ENCODE results near the gene RAD21L1.

RAD21L1 gene

GRCh38 chr20:1197801-1198200 lies 28.0 kb upstream of the RAD21L1 start:
- no peak for TF ChIP-seq CTCF (IDR thresholded peaks at IDR 0.05; ENCODE audit: low read depth, low read length)
- DNase-seq (ENCODE audit: low read depth in 2 of 2): no peak

GRCh38 chr20:1198751-1199150 lies 27.1 kb upstream of the RAD21L1 start:
- no peak for DNase-seq (ENCODE audit: low read depth in 2 of 2)
- no peak for TF ChIP-seq CTCF (IDR thresholded peaks at IDR 0.05; ENCODE audit: low read depth, low read length)
- H3K4me3 ChIP-seq (replicated peaks in 1 of 2; ENCODE audit: low read depth in 2 of 2, low read length in 2 of 2): no peak overlapping the region

More at GRCh38 chr20:1197801-1198200, 28.0 kb upstream of the RAD21L1 start:
- H3K4me3 ChIP-seq (replicated peaks in 1 of 2; ENCODE audit: low read depth in 2 of 2, low read length in 2 of 2): no peak overlapping the region

GRCh38 chr20:1199212-1199873 lies 26.5 kb upstream of the RAD21L1 start:
- no peak for DNase-seq (ENCODE audit: low read depth in 2 of 2)
- H3K4me3 ChIP-seq (replicated peaks in 1 of 2; ENCODE audit: low read depth in 2 of 2, low read length in 2 of 2): no peak overlapping the region
- no peak for TF ChIP-seq CTCF (IDR thresholded peaks at IDR 0.05; ENCODE audit: low read depth, low read length)

GRCh38 chr20:1199964-1200363 lies 25.9 kb upstream of the RAD21L1 start:
- TF ChIP-seq CTCF (IDR thresholded peaks at IDR 0.05; ENCODE audit: low read depth, low read length): no peak
- no peak for DNase-seq (ENCODE audit: low read depth in 2 of 2)
- no peak overlapping the region for H3K4me3 ChIP-seq (replicated peaks in 1 of 2; ENCODE audit: low read depth in 2 of 2, low read length in 2 of 2)

GRCh38 chr20:1202762-1203504 lies 22.9 kb upstream of the RAD21L1 start, which contains the start of gene C20orf202:
Gene C20orf202, plus strand, starts transcription at chr20:1203454. Its CDS starts 132 bp downstream, at chr20:1203586.
- DNase-seq (ENCODE audit: low read depth in 2 of 2): no peak
- H3K4me3 ChIP-seq (replicated peaks in 1 of 2; ENCODE audit: low read depth in 2 of 2, low read length in 2 of 2): no peak within 1 kb of the TSS
- no peak for TF ChIP-seq CTCF (IDR thresholded peaks at IDR 0.05; ENCODE audit: low read depth, low read length)

- TF ChIP-seq CTCF (IDR thresholded peaks at IDR 0.05; ENCODE audit: low read depth, low read length): no peak
- DNase-seq (ENCODE audit: low read depth in 2 of 2): no peak
- no peak overlapping the region for H3K4me3 ChIP-seq (replicated peaks in 1 of 2; ENCODE audit: low read depth in 2 of 2, low read length in 2 of 2)
Observed at GRCh38 chr20:1203630-1204029, 22.2 kb upstream of the RAD21L1 start.
